Mesothelial cell of epicardium (in vitro differentiated cells): ENCODE data around the gene COA6. TPM values are rescaled to one million over a fixed set of nuclear protein-coding genes. Genes with fewer than 3 reads are reported as not detected.
"Not testable (repeated sequence)": the region's sequence is repeated elsewhere in the genome, so short reads cannot be mapped to it uniquely, and the experiment has no call there.

Experiments
- DNase-seq, 2 experiments: peaks; one replicate each; pipeline ENCODE4 v3.0.0; 2021; ENCODE audit warnings: low spot score in 2 of 2; ENCODE audit not compliant: unreplicated experiment in 2 of 2
- H3K27ac Mint-ChIP-seq: 2 replicates; pipeline ENCODE4 v1.8.0; 2021; ENCODE audit warnings: mixed read lengths
- H3K27me3 Mint-ChIP-seq: 2 replicates; pipeline ENCODE4 v1.8.0; 2021; ENCODE audit warnings: low read depth, mixed read lengths
- H3K36me3 Mint-ChIP-seq: 2 replicates; pipeline ENCODE4 v1.8.0; 2021; ENCODE audit warnings: mixed read lengths
- H3K4me1 Mint-ChIP-seq: 2 replicates; pipeline ENCODE4 v1.8.0; 2021; ENCODE audit warnings: mixed read lengths
- H3K4me3 Mint-ChIP-seq: 2 replicates; pipeline ENCODE4 v1.8.0; 2021; ENCODE audit warnings: mild to moderate bottlenecking, moderate library complexity, mixed read lengths
- H3K9me3 Mint-ChIP-seq: 2 replicates; pipeline ENCODE4 v1.8.0; 2021; ENCODE audit warnings: mixed read lengths
- CTCF ChIP-seq: fragments of 200-600 bp; sonication (generic); IDR thresholded peaks from one replicate; pipeline ENCODE4 v1.5.0; 2021; ENCODE audit warnings: antibody characterized with exemption; ENCODE audit not compliant: unreplicated experiment
- total RNA-seq: library from RNA; stranded (reverse); gene quantifications from 3 replicates; pipeline ENCODE4 v1.2.1, GENCODE V29; 2021

The COA6 gene
- total RNA-seq, 1 donor from 2014 or later, result 23.2 TPM

DNA sequence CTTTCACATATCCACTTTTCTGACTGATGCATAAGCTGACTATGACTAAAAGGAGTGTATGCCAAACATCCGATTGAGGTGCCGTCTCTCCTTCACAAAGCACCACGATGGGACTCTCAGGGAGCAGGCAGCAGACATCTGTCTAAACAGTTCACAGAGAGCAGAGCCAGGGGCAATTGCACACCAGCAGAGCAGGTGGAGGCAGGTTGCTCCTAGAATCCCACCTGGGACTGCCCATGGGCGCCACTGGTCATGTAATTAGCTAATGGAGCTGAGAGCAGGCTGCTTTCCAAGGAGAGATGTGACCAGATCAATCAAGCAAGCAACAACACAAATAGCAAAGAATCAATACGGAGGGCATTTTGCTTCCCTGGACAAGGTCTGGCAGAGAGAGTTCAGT, 30.5 kb upstream of the COA6 start:
- H3K27ac Mint-ChIP-seq, result no peak overlapping the region
- no peaks in the 10 kb centered on the region for H3K4me1 Mint-ChIP-seq
- no peak overlapping the region for H3K4me3 Mint-ChIP-seq
- H3K27me3 Mint-ChIP-seq, result peaks cover 2% of the 10 kb centered on the region
- DNase-seq, result no peak
- peaks cover 30% of the 10 kb centered on the region for H3K9me3 Mint-ChIP-seq
- no peaks in the 10 kb centered on the region for H3K36me3 Mint-ChIP-seq
- no peak for TF ChIP-seq CTCF

GRCh38 chr1:234345237-234345636, 28.0 kb upstream of the COA6 start:
- Mint-ChIP-seq H3K27me3 (peaks cover 12% of the 10 kb centered on the region), H3K36me3 (no peaks in the 10 kb centered on the region), H3K4me3 (no peak overlapping the region), H3K27ac (no peak overlapping the region), H3K9me3 (peaks cover 14% of the 10 kb centered on the region), H3K4me1 (no peaks in the 10 kb centered on the region)
- TF ChIP-seq CTCF, result no peak
- DNase-seq, result no peak

DNA sequence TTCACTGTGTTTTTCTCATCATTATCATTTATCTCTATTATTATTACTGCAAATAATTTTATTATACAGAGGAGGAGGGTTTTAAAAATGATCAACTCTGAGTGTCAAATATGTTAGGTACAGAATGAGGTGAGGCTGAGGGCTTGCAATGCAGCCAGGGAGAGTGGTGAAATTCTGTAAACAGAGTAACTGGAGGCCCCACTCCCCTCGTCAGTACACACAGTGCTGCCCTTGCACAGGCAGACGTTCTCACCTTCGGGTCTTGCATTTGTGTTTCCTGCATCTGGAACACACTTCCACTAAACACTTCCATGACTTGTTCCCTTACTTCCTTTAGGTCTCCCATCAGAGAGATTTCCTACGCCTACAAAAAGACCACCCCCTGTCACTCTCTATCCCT, 24.3 kb upstream of the COA6 start:
- no peak for TF ChIP-seq CTCF
- Mint-ChIP-seq H3K27me3 (peaks cover 36% of the 10 kb centered on the region), H3K9me3 (peaks cover 3% of the 10 kb centered on the region), H3K27ac (no peak overlapping the region), H3K4me3 (no peak overlapping the region), H3K36me3 (no peaks in the 10 kb centered on the region), H3K4me1 (no peaks in the 10 kb centered on the region)
- no peak for DNase-seq

DNA sequence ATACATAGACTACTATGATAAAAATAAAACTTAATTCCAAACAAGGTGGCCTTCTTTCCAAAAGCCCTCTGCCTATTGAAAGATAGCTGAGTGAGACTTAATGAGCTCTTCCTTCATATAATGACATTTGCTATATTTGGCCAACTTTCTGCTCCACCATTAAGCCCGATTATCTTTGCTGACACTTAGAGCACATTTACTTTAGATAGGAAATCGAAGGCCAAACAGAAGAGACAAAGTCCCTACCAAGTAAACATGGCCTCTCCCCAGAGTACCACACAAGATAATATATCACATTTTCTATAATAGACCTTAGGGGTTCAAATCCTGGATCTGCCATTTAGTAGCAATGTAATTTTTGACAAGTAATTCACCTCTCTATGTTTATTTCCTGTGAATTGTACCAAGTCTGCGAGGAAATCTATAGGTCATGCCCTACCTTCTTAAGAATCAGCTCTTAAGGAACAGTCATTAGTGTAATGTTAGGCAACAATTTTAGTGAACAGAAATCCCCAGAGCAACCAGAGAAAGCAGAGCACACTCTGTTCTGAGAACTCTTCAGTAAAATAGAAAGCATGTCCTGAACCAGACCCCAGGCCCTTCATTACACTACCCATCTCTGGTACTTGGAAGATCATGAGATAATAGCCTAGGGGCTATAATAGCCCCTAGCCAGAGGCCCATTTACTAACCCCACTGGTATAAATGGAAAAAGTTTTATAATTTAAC, 17.3 kb upstream of the COA6 start:
- no peak for TF ChIP-seq CTCF
- no peak overlapping the region for H3K27ac Mint-ChIP-seq
- no peaks in the 10 kb centered on the region for H3K36me3 Mint-ChIP-seq

GRCh38 chr1:234356615-234357269, 16.5 kb upstream of the COA6 start:
- H3K4me3 Mint-ChIP-seq, H3K27ac Mint-ChIP-seq, DNase-seq, H3K9me3 Mint-ChIP-seq, H3K36me3 Mint-ChIP-seq, H3K4me1 Mint-ChIP-seq: not testable (repeated sequence)
- H3K27me3 Mint-ChIP-seq, result peaks cover 61% of the 10 kb centered on the region

More for the DNA sequence above, 17.3 kb upstream of the COA6 start:
- Mint-ChIP-seq H3K9me3 (peaks cover 3% of the 10 kb centered on the region), H3K4me3 (no peak overlapping the region), H3K27me3 (peaks cover 62% of the 10 kb centered on the region), H3K4me1 (no peaks in the 10 kb centered on the region)
- no peak for DNase-seq

DNA sequence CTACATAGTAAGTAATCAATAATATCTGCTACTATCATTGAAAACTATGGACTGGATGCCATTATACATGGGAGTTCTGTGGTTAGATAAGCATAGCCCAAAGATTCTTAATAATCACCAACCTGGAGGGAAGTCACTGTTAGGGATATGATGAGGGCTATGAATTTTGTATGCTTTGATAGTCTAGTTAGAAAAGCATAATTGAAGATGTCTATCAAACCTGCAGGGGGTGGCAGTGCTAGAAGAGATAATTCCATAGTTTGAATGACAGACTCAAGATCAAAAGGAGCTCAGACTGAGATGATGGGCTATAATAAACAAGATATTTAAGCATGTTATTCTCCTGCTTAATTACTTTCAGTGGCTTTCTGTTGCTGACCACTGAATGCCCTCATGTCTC, 15.4 kb upstream of the COA6 start:
- H3K4me3 Mint-ChIP-seq, result no peak overlapping the region
- peaks cover 52% of the 10 kb centered on the region for H3K27me3 Mint-ChIP-seq
- H3K27ac Mint-ChIP-seq, result no peak overlapping the region
- no peaks in the 10 kb centered on the region for H3K36me3 Mint-ChIP-seq
- no peak for DNase-seq
- H3K9me3 Mint-ChIP-seq, result peaks cover 3% of the 10 kb centered on the region
- TF ChIP-seq CTCF, result no peak
- no peaks in the 10 kb centered on the region for H3K4me1 Mint-ChIP-seq
